ENCODE data around the gene KRT77.

DNA sequence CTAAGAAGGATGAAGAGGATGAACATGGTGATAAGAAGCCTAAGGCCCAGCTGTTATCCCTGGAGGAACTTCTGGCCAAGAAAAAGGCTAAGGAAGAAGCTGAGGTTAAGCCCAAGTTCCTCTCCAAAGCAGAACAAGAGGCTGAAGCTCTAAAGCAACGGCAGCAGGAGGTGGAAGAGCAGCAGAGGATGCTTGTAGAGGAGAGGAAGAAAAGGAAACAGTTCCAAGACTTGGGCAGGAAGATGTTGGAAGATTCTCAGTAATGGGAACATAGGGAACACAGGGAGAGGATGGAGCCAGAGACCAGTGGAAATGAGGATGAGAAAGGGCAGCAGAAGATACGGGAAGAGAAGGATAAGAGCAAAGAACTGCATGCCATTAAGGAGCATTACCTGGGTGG, 27.5 kb upstream of the KRT77 start:
- no peak for TF ChIP-seq POLR2A (IDR thresholded peaks at IDR 0.05)
- TF ChIP-seq, protein P1, sequence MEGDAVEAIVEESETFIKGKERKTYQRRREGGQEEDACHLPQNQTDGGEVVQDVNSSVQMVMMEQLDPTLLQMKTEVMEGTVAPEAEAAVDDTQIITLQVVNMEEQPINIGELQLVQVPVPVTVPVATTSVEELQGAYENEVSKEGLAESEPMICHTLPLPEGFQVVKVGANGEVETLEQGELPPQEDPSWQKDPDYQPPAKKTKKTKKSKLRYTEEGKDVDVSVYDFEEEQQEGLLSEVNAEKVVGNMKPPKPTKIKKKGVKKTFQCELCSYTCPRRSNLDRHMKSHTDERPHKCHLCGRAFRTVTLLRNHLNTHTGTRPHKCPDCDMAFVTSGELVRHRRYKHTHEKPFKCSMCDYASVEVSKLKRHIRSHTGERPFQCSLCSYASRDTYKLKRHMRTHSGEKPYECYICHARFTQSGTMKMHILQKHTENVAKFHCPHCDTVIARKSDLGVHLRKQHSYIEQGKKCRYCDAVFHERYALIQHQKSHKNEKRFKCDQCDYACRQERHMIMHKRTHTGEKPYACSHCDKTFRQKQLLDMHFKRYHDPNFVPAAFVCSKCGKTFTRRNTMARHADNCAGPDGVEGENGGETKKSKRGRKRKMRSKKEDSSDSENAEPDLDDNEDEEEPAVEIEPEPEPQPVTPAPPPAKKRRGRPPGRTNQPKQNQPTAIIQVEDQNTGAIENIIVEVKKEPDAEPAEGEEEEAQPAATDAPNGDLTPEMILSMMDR (IDR thresholded peaks at IDR 0.05) = no peak

Measured in gastroesophageal sphincter (tissue), 3 donors.